GM12801 (cell line): ENCODE results near the gene DDRGK1.

ENCODE experiments used
- TF ChIP-seq, protein P1 (sequence below): IDR thresholded peaks from one replicate; pipeline ENCODE4 v1.5.1; 2011; ENCODE audit warnings: control low read depth; ENCODE audit not compliant: insufficient read length; ENCODE audit errors: extremely low read depth

The DDRGK1 gene

GRCh38 chr20:3165473-3166337, 38.8 kb downstream of the DDRGK1 start:
- TF ChIP-seq, protein P1, sequence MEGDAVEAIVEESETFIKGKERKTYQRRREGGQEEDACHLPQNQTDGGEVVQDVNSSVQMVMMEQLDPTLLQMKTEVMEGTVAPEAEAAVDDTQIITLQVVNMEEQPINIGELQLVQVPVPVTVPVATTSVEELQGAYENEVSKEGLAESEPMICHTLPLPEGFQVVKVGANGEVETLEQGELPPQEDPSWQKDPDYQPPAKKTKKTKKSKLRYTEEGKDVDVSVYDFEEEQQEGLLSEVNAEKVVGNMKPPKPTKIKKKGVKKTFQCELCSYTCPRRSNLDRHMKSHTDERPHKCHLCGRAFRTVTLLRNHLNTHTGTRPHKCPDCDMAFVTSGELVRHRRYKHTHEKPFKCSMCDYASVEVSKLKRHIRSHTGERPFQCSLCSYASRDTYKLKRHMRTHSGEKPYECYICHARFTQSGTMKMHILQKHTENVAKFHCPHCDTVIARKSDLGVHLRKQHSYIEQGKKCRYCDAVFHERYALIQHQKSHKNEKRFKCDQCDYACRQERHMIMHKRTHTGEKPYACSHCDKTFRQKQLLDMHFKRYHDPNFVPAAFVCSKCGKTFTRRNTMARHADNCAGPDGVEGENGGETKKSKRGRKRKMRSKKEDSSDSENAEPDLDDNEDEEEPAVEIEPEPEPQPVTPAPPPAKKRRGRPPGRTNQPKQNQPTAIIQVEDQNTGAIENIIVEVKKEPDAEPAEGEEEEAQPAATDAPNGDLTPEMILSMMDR: no peak

DNA sequence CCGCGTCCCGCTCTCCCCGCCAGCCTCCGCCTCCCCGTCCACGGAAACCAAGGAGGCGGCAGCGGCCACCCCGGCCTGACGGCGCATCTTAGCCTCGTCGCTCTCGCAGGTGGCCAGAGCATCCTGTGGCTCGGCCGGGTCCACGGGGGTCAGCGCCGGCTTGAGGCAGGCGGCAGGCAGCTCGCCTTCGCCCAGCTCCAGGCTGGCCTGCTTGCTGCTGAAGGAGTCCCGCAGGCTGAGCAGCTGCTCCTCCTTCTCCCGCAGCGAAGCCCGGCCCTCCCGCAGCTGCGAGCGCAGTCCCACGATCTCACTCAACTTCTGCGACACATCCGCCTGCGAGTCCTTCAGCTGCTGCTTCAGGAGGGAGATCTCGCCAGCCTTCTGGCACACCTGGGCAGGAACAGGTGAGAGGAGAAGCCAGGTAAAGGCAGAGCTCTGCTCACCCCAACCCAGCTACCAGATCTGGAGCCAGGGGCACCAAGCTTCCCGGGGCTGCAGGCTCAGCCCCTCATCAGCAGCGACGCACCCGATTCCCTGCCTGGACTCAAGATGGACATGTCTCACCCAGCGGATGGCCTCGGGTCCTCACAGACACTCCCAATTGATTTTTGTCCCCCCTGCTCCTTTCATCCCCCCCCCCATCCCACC, 39.6 kb downstream of the DDRGK1 start:
- TF ChIP-seq, protein P1: no peak

DNA sequence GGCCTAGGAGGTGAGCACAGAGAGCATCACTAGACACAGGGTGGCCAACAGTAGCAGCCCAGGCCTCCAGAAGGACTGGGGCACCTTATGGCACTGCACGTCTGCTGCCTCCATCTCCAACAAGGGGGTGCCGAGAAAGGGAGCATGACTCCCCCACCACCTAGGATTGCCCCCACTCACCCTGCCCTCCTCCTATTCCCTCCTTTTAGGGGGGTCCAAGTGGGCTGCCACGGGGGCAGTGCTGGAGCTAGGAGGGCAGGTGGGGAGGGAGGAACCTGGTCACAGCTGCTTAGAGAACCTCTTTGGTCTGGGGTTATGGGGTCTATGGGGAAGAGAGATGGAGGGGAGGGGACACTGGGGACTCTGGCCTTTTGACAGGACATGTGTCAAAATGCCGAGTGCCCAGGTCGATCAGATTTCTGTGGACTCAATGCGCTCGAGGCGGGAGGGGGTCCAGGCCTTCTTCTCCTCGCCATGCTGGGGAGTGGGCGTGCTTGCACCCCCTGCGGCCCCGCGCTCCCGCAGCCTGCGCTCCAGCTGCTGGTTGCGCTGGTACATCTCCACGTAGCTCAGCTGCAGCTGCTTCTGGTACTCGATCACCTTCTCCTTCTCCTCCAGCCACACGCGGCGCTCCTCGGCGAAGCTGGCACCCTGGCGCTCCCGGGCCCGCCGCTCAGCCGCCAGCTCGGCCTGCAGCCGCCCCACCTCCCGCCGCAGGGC, 40.3 kb downstream of the DDRGK1 start:
- TF ChIP-seq, protein P1: no peak

- TF ChIP-seq, protein P1: no peak
Measured at GRCh38 chr20:3163099-3164042, 41.1 kb downstream of the DDRGK1 start.

DNA sequence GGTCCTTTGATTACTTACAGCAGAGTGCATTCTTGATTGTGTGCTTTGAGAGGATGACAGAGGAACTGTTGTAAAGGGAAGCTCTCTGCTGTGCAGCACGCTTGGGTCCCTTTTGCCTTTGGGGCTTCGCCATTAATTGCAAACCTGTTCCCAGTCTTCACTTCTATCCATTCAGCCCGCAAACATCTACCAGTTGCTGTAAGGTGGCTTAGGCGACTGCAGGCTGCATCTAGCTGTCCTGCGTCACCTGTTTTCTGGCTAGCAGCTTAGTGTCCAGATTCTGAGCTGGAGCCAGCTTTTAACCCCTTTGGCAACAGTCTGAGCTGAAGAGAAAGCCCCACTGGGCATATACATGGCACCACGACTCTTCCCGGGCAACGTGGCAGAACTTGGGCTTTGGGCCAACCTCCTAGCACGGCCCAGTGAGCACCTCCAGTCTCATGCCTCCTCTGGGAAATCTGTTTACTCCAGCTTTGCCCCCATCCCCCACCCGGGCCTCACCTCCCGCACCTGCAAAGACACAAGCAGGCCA, 42.3 kb downstream of the DDRGK1 start:
- TF ChIP-seq, protein P1: no peak

DNA sequence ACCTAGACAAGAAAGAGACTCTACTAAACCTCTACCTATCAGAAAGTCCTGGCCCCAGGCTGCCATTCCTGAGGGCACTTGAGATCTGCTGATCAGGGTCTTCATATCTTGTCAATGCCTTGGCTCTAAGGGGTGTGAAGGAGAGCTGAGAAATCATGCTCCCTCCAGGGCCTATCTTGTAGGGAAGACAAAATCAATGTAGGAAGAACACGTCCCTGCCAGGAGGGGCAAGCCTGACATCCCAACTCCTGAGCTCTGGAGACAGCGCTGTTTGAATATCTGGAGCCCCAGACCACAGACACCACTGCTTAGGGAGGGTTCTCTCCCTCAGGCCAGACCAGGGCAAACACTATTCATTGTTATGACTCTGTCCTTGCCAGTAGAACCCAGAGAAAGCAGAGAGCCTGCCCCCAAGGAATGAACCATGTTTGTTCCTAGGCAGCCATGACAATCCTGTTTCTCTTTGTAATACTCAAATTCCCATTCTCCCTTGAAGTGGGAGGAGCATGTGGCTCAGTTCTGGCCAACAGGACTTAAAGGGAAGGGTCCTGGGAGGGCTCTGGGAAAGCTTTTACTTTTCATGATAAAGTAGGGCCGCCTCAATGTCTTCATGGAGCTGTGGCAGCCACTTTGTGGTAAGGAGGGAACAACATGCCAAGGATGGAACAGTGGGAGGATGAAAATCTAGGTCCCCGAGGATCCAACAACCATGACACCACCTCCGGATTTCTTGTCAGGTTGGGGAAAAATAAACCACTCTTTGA, 43.0 kb downstream of the DDRGK1 start:
- TF ChIP-seq, protein P1: no peak
